Measurements from ENCODE around the gene GCDH.

DNA sequence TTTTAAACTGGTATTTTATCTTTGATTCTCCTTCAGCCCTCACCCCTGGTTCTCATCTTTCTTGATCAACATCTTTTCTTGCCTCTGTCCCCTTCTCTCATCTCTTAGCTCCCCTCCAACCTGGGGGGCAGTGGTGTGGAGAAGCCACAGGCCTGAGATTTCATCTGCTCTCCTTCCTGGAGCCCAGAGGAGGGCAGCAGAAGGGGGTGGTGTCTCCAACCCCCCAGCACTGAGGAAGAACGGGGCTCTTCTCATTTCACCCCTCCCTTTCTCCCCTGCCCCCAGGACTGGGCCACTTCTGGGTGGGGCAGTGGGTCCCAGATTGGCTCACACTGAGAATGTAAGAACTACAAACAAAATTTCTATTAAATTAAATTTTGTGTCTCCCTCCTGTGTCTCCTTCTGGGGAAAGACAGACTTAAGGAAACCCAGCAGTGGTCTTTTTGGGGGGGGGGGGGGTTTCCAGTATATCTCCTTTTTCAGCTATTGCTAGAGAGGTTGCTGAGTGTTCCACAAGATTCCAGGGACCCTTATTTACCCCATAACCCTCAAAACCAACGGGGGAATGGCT, 53.2 kb downstream of the GCDH start:
- peak in 1 of 2 experiments; percentile 8; a peak in 2 of 3 replicates for TF ChIP-seq POLR2A (IDR thresholded peaks at IDR 0.05; ENCODE audit: control extremely low read depth in 1 of 2, low read depth in 2 of 2, low read length in 2 of 2)
- TF ChIP-seq, protein P1, sequence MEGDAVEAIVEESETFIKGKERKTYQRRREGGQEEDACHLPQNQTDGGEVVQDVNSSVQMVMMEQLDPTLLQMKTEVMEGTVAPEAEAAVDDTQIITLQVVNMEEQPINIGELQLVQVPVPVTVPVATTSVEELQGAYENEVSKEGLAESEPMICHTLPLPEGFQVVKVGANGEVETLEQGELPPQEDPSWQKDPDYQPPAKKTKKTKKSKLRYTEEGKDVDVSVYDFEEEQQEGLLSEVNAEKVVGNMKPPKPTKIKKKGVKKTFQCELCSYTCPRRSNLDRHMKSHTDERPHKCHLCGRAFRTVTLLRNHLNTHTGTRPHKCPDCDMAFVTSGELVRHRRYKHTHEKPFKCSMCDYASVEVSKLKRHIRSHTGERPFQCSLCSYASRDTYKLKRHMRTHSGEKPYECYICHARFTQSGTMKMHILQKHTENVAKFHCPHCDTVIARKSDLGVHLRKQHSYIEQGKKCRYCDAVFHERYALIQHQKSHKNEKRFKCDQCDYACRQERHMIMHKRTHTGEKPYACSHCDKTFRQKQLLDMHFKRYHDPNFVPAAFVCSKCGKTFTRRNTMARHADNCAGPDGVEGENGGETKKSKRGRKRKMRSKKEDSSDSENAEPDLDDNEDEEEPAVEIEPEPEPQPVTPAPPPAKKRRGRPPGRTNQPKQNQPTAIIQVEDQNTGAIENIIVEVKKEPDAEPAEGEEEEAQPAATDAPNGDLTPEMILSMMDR (IDR thresholded peaks at IDR 0.05; ENCODE audit: control extremely low read depth in 1 of 3, insufficient read depth in 1 of 3, low read depth in 1 of 3, low read length in 3 of 3), result no peak
- TF ChIP-seq NRF1 (IDR thresholded peaks at IDR 0.05; ENCODE audit: low read depth, low read length), result no peak
